Keratinocyte (primary cell): ENCODE data around the gene FAM221B. TPM values are rescaled to one million over a fixed set of nuclear protein-coding genes. Genes with fewer than 3 reads are reported as not detected.

Source experiments
- DNase-seq: peaks from one replicate; pipeline ENCODE4 v3.0.0-alpha.2; 2011; ENCODE audit warnings: low read depth, missing footprints, low spot score
- FAIRE-seq: peaks from 2 replicates; lab custom pipeline; 2011; peaks lifted over from hg19 to GRCh38; lab: Jason Lieb, UNC
- H2AFZ ChIP-seq: 2 replicates; pipeline ENCODE4 v1.6.0; 2012; ENCODE audit warnings: low read length, control low read depth, inconsistent platforms; ENCODE audit not compliant: control insufficient read depth
- H3K27ac ChIP-seq: 2 replicates; pipeline ENCODE4 v1.5.1; 2011; ENCODE audit warnings: low read length; ENCODE audit not compliant: control insufficient read depth, insufficient read depth
- H3K27me3 ChIP-seq: 3 replicates; pipeline ENCODE4 v1.6.0; 2011; ENCODE audit warnings: low read length; ENCODE audit not compliant: control insufficient read depth, insufficient read depth; ENCODE audit errors: extremely low read depth
- H3K36me3 ChIP-seq, 2 experiments: 2 replicates in 1 of 2; 3 replicates in 1 of 2; pipeline ENCODE4 v1.5.1; 2011; ENCODE audit warnings: low read length in 2 of 2, mild to moderate bottlenecking in 1 of 2; ENCODE audit not compliant: control insufficient read depth in 2 of 2, insufficient read depth in 2 of 2; ENCODE audit errors: extremely low read depth in 1 of 2
- H3K4me1 ChIP-seq: 3 replicates; pipeline ENCODE4 v1.5.1; 2011; ENCODE audit warnings: low read length; ENCODE audit not compliant: control insufficient read depth, insufficient read depth; ENCODE audit errors: extremely low read depth
- H3K4me2 ChIP-seq: 3 replicates; pipeline ENCODE4 v1.6.0; 2011; ENCODE audit warnings: low read depth, low read length; ENCODE audit not compliant: control insufficient read depth, insufficient read depth; ENCODE audit errors: extremely low read depth
- H3K4me3 ChIP-seq, 3 experiments: fragments of 200-600 bp in 1 of 3; sonication (generic) in 1 of 3; 2 replicates in 2 of 3; 3 replicates in 1 of 3; pipeline ENCODE4 v1.5.1; 2011 to 2016; ENCODE audit warnings: low read length in 3 of 3, mild to moderate bottlenecking in 3 of 3, control low read depth in 2 of 3, inconsistent platforms in 1 of 3, low read depth in 1 of 3, mixed read lengths in 1 of 3, mixed run types in 1 of 3, moderate library complexity in 1 of 3; ENCODE audit not compliant: control insufficient read depth in 2 of 3, insufficient read depth in 2 of 3; ENCODE audit errors: extremely low read depth in 1 of 3
- H3K79me2 ChIP-seq: 2 replicates; pipeline ENCODE4 v1.6.0; 2012; ENCODE audit warnings: low read length; ENCODE audit not compliant: control insufficient read depth, insufficient read depth
- H3K9ac ChIP-seq: 3 replicates; pipeline ENCODE4 v1.6.0; 2011; ENCODE audit warnings: low read length; ENCODE audit not compliant: control insufficient read depth, insufficient read depth; ENCODE audit errors: extremely low read depth
- H3K9me1 ChIP-seq: 3 replicates; pipeline ENCODE4 v1.6.0; 2011; ENCODE audit warnings: low read length; ENCODE audit not compliant: control insufficient read depth, insufficient read depth; ENCODE audit errors: extremely low read depth
- H3K9me3 ChIP-seq: 2 replicates; pipeline ENCODE4 v1.5.1; 2012; ENCODE audit warnings: low read depth, low read length; ENCODE audit not compliant: control insufficient read depth
- H4K20me1 ChIP-seq: 3 replicates; pipeline ENCODE4 v1.6.0; 2011; ENCODE audit warnings: low read length; ENCODE audit not compliant: control insufficient read depth, insufficient read depth; ENCODE audit errors: extremely low read depth
- EZH2 ChIP-seq: IDR thresholded peaks from one replicate; pipeline ENCODE4 v1.6.1; 2012; ENCODE audit warnings: inconsistent platforms, mild to moderate bottlenecking, low read length, moderate library complexity
- dilution Hi-C: fragments of 300-500 bp; cut with MboI; formaldehyde crosslinking; loops from one replicate; pipeline ENCODE4 v1.7.0; 2020; ENCODE audit warnings: low sequenced_read_pairs; ENCODE audit not compliant: extremely low pct_ligation_motif_present
- polyA minus RNA-seq, 3 experiments: library from RNA; depleted of rRNA, polyadenylated mRNA; stranded (reverse); fragments of >200 nt; gene quantifications; 1 replicate in 1 of 3; 2 replicates in 1 of 3; 3 replicates in 1 of 3; pipeline ENCODE4 v1.2.3, GENCODE V29; 2011
- polyA plus RNA-seq, 5 experiments: library from polyadenylated mRNA; depleted of rRNA in 3 of 5; stranded (reverse) in 3 of 5; stranded (forward) in 1 of 5; unstranded in 1 of 5; fragments of >200 nt; gene quantifications; 1 replicate in 1 of 5; 2 replicates in 3 of 5; 3 replicates in 1 of 5; pipeline versions ENCODE4 v1.2.1 to v1.2.3, GENCODE V29; 2011 to 2012; ENCODE audit warnings: missing spikeins in 2 of 5, low read depth in 1 of 5, low replicate concordance in 1 of 5
- TF ChIP-seq, protein P1 (sequence below), 3 experiments: IDR thresholded peaks in 1 of 3; conservative IDR thresholded peaks in 1 of 3; optimal IDR thresholded peaks in 1 of 3; 2 replicates in 2 of 3; 3 replicates in 1 of 3; pipeline versions ENCODE3 to v1.5.1; 2011; ENCODE audit warnings: low read length in 3 of 3, mild to moderate bottlenecking in 3 of 3, moderate library complexity in 2 of 3, control low read depth in 1 of 3, inconsistent platforms in 1 of 3; ENCODE audit not compliant: insufficient read depth in 2 of 3; ENCODE audit errors: extremely low read depth in 1 of 3

Gene FAM221B, protein sequence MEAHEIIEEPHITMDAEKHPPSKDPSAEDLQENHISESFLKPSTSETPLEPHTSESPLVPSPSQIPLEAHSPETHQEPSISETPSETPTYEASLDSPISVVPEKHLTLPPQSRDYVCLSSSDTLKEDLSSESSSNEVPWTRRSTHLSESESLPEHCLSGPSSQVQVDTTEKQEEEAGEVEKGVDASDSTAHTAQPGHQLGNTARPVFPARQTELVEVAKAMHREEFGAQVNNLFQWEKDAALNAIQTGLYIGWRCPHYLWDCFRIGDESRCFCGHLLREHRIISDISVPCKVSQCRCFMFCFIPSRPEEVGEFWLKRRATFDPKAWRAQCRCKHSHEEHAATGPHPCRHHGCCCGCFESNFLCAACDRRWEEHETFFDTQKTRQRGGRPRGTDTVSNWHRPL
- not detected in 3 replicates for polyA plus RNA-seq
- polyA plus RNA-seq (2011; ENCODE audit: low read depth) = not detected
- not detected in 2 replicates for polyA plus RNA-seq (2011; cell fraction: cytosol; rRNA removed)
- not detected in 2 replicates for polyA plus RNA-seq (2011; cell fraction: nucleus; rRNA removed)
- not detected in 2 replicates for polyA plus RNA-seq (2012; ENCODE audit: low replicate concordance)
- polyA minus RNA-seq = not detected in 3 replicates
- polyA minus RNA-seq (2011; cell fraction: cytosol; rRNA and poly(A)+ RNA removed) = not detected
- polyA minus RNA-seq (2011; cell fraction: nucleus; rRNA and poly(A)+ RNA removed) = not detected in 2 replicates

DNA sequence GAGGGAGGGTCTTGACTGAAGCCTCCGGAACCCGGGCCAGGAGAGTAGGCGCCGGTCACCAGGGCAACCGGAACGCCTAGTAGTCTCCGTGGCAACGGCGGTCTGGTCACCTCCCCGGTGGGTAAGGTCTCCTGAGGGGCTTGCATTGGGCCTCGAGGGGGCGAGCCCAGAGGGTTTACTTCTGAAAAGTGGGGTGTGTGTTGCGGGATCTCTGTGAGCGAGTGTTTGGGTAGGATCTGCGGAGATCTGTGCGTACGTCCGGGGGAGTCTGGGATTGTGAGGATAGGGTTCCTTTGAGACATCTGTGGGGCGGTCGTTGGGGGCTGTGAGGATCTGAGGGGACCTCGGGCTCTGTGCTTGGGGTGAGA lies at the start of gene FAM221B:
Gene FAM221B, minus strand, starts transcription at position 17 of the 368 bp plus-strand sequence. CDS start 2,571 bp downstream, outside the sequence.
- peaks cover 21% of the 10 kb centered on the region for H3K4me1 ChIP-seq
- DNase-seq (no peak), FAIRE-seq (no peak)
- H3K4me2 ChIP-seq = peak within 1 kb of the TSS; percentile 92
- H3K27ac ChIP-seq = peak within 1 kb of the TSS; percentile 47
- peak within 1 kb of the TSS; percentile 98 for H2AFZ ChIP-seq
- no peaks in the 10 kb centered on the region for H3K9me3 ChIP-seq
- no peak for TF ChIP-seq EZH2
- TF ChIP-seq, protein P1, sequence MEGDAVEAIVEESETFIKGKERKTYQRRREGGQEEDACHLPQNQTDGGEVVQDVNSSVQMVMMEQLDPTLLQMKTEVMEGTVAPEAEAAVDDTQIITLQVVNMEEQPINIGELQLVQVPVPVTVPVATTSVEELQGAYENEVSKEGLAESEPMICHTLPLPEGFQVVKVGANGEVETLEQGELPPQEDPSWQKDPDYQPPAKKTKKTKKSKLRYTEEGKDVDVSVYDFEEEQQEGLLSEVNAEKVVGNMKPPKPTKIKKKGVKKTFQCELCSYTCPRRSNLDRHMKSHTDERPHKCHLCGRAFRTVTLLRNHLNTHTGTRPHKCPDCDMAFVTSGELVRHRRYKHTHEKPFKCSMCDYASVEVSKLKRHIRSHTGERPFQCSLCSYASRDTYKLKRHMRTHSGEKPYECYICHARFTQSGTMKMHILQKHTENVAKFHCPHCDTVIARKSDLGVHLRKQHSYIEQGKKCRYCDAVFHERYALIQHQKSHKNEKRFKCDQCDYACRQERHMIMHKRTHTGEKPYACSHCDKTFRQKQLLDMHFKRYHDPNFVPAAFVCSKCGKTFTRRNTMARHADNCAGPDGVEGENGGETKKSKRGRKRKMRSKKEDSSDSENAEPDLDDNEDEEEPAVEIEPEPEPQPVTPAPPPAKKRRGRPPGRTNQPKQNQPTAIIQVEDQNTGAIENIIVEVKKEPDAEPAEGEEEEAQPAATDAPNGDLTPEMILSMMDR (optimal IDR thresholded peaks at IDR 0.05 in 1 of 3, IDR thresholded peaks at IDR 0.05 in 1 of 3, conservative IDR thresholded peaks at IDR 0.05 in 1 of 3; ENCODE audit: extremely low read depth in 1 of 3, insufficient read depth in 2 of 3, low read length in 3 of 3) = no peak
- H3K27me3 ChIP-seq = no peaks in the 10 kb centered on the region
- no peaks in the 10 kb centered on the region for H3K9me1 ChIP-seq
- no peaks in the 10 kb centered on the region for H4K20me1 ChIP-seq
- H3K79me2 ChIP-seq = no peaks in the 10 kb centered on the region
- dilution Hi-C loops = no loop called here
- H3K9ac ChIP-seq = peak within 1 kb of the TSS; percentile 78
- H3K36me3 ChIP-seq = no peaks in the 10 kb centered on the region
- H3K4me3 ChIP-seq = peak within 1 kb of the TSS; percentile 53 to 84 (median 79)

DNA sequence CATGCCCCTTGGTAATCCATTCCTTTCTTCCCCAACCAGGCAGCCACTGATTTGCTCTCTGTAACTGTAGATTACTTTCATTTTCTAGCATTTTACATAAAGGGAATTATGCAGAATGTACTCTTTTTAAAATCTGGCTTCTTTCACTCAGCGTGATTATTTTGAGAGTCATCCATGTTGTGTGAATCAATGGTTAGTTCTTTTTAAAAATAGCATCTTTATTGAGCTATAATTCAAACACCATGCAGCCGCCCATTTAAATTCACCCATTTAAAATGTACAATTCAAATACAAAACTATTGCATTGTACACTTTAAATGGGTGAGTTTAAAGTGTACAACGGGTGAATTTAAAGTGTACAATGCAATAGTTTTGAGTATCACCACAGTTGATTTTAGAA lies 44.0 kb upstream of the FAM221B start:
- Histone ChIP-seq H4K20me1 (no peaks in the 10 kb centered on the region), H3K4me3 (no peak overlapping the region), H3K9me3 (no peaks in the 10 kb centered on the region), H3K27me3 (no peaks in the 10 kb centered on the region), H3K9me1 (no peaks in the 10 kb centered on the region), H3K36me3 (no peaks in the 10 kb centered on the region), H3K9ac (no peak overlapping the region), H3K4me2 (no peak overlapping the region), H3K27ac (no peak overlapping the region), H3K79me2 (no peaks in the 10 kb centered on the region), H3K4me1 (peaks cover 6% of the 10 kb centered on the region), H2AFZ (no peak overlapping the region)
- no peak for DNase-seq
- dilution Hi-C loops = no loop called here
- TF ChIP-seq, protein P1 (optimal IDR thresholded peaks at IDR 0.05 in 1 of 3, IDR thresholded peaks at IDR 0.05 in 1 of 3, conservative IDR thresholded peaks at IDR 0.05 in 1 of 3; ENCODE audit: extremely low read depth in 1 of 3, insufficient read depth in 2 of 3, low read length in 3 of 3) = no peak
- no peak for TF ChIP-seq EZH2
- FAIRE-seq = no peak
